HG02798 (cell line): ENCODE results near the gene HERC2.
"Not testable (repeated sequence)": the region's sequence is repeated elsewhere in the genome, so short reads cannot be mapped to it uniquely, and the experiment has no call there.

Source experiments
- ATAC-seq: cut with Tn5 transposase; IDR thresholded peaks from one replicate; pipeline ENCODE4 v1.9.1; 2021; ENCODE audit warnings: mild to moderate bottlenecking; ENCODE audit not compliant: unreplicated experiment, poor library complexity

The HERC2 gene

GRCh38 chr15:28184166-28184565 lies 137.8 kb downstream of the HERC2 start:
- ATAC-seq: no peak

- no peak for ATAC-seq
Observed at GRCh38 chr15:28182731-28183130, 139.2 kb downstream of the HERC2 start.

- ATAC-seq: no peak
Observed at GRCh38 chr15:28182216-28182615, 139.8 kb downstream of the HERC2 start.

GRCh38 chr15:28181366-28181765 lies 140.6 kb downstream of the HERC2 start:
- no peak for ATAC-seq

- no peak for ATAC-seq
Observed at GRCh38 chr15:28179270-28179669, 142.7 kb downstream of the HERC2 start.

- no peak for ATAC-seq
Observed at GRCh38 chr15:28178727-28179126, 143.3 kb downstream of the HERC2 start.

GRCh38 chr15:28178290-28178689 lies 143.7 kb downstream of the HERC2 start:
- no peak for ATAC-seq

- no peak for ATAC-seq
Observed at GRCh38 chr15:28169366-28169765, 152.6 kb downstream of the HERC2 start.

GRCh38 chr15:28168405-28169121 lies 153.4 kb downstream of the HERC2 start:
- ATAC-seq: not testable (repeated sequence)

GRCh38 chr15:28167042-28167441 lies 154.9 kb downstream of the HERC2 start:
- ATAC-seq: no peak

GRCh38 chr15:28165791-28166190 lies 156.2 kb downstream of the HERC2 start:
- ATAC-seq: no peak

- no peak for ATAC-seq
Observed at GRCh38 chr15:28164876-28165275, 157.1 kb downstream of the HERC2 start.

- ATAC-seq: no peak
Observed at GRCh38 chr15:28154283-28154682, 167.7 kb downstream of the HERC2 start.

GRCh38 chr15:28153492-28154119 lies 168.4 kb downstream of the HERC2 start:
- ATAC-seq: no peak

- ATAC-seq: not testable (repeated sequence)
Observed at GRCh38 chr15:28152538-28152923, 169.4 kb downstream of the HERC2 start.

- ATAC-seq: not testable (repeated sequence)
Observed at GRCh38 chr15:28151864-28152537, 170.0 kb downstream of the HERC2 start.

GRCh38 chr15:28147801-28148200 lies 174.2 kb downstream of the HERC2 start:
- ATAC-seq: no peak

- ATAC-seq: not testable (repeated sequence)
Observed at GRCh38 chr15:28145419-28145818, 176.6 kb downstream of the HERC2 start.

- no peak for ATAC-seq
Observed at GRCh38 chr15:28140062-28140461, 181.9 kb downstream of the HERC2 start.

GRCh38 chr15:28137408-28138039 lies 184.5 kb downstream of the HERC2 start:
- not testable (repeated sequence) for ATAC-seq
